ENCODE measurements around the gene PSMD2. TPM values are rescaled to one million over a fixed set of nuclear protein-coding genes. Genes with fewer than 3 reads are reported as not detected.

Gene PSMD2
- total RNA-seq, 1 experiment from 2014 or later = 285 TPM

DNA sequence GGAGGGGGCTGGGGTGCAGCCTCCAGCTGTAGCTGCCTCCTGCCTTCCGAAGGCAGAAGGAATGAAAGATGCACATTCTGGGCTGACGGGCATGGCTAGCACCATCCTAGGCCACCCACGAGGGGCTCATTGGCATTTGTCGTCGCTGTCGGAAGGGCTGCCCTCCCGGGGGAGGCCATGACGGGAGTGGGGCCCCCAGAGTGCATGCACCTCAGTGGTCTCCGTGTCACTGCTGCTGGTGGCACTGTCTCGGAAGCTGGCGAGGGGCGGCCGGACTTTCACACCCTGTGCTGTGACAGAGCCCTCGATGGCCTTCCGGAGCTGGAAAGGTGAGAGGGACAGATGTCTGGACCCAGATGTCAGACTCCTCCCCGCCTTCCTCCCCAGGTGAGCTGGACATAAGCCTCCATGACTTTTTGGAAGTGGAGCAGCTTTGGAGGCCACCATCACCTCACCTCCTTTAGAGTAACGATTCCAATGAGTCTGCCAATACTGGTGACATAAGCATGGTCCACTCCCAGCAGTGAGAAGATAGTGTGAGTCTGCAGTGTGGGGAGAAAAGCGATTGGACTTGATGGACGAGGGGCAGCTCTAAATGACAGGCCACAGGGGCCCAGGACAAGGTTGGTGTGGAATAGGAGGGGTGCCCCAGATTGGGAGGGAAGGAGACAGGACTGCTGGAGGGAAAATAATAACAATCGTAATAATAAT is 47.6 kb downstream of the PSMD2 start:
- H3K9me3 Mint-ChIP-seq (ENCODE audit: unreplicated experiment) = no peaks in the 10 kb centered on the region
- BruUV-seq (replicated peaks) = no TSS peak
- peaks cover 24% of the 10 kb centered on the region for H3K36me3 Mint-ChIP-seq (ENCODE audit: insufficient read depth, unreplicated experiment)
- H3K27ac Mint-ChIP-seq (ENCODE audit: unreplicated experiment) = no peak overlapping the region
- CTCF ChIA-PET = interaction anchor here (1.0 kb wide), 1 partner anchor 51 kb away, joined by 3 read pairs; no protein-coding TSS in a partner anchor
- no peaks in the 10 kb centered on the region for H3K4me1 ChIP-seq
- H3K4me3 Mint-ChIP-seq (ENCODE audit: unreplicated experiment) = no peak overlapping the region
- intact Hi-C loops (cut with micrococcal nuclease; ENCODE audit: unreplicated experiment) = no loop called here
- TF ChIP-seq, protein P1, sequence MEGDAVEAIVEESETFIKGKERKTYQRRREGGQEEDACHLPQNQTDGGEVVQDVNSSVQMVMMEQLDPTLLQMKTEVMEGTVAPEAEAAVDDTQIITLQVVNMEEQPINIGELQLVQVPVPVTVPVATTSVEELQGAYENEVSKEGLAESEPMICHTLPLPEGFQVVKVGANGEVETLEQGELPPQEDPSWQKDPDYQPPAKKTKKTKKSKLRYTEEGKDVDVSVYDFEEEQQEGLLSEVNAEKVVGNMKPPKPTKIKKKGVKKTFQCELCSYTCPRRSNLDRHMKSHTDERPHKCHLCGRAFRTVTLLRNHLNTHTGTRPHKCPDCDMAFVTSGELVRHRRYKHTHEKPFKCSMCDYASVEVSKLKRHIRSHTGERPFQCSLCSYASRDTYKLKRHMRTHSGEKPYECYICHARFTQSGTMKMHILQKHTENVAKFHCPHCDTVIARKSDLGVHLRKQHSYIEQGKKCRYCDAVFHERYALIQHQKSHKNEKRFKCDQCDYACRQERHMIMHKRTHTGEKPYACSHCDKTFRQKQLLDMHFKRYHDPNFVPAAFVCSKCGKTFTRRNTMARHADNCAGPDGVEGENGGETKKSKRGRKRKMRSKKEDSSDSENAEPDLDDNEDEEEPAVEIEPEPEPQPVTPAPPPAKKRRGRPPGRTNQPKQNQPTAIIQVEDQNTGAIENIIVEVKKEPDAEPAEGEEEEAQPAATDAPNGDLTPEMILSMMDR (IDR thresholded peaks at IDR 0.05; ENCODE audit: insufficient read depth in 1 of 2, low read depth in 1 of 2, low read length in 1 of 2, severe bottlenecking in 1 of 2, unreplicated experiment in 1 of 2) = no peak
- H3K27me3 ChIP-seq (replicated peaks; ENCODE audit: control insufficient read depth, insufficient read depth, low read length) = no peaks in the 10 kb centered on the region
- H3K4me1 Mint-ChIP-seq (ENCODE audit: low read depth, unreplicated experiment) = peaks cover 8% of the 10 kb centered on the region
- no peaks in the 10 kb centered on the region for H3K36me3 ChIP-seq (ENCODE audit: control insufficient read depth, insufficient read depth, low read length)
- POLR2A ChIA-PET = interaction anchor here (0.7 kb wide), 1 partner anchor 15 kb away, joined by 4 read pairs; no protein-coding TSS in a partner anchor
- no peak for DNase-seq
- no peaks in the 10 kb centered on the region for H3K9me3 ChIP-seq
- no peaks in the 10 kb centered on the region for H3K27me3 Mint-ChIP-seq (ENCODE audit: insufficient read depth, unreplicated experiment)
- no peak overlapping the region for H3K4me3 ChIP-seq (ENCODE audit: low read depth, low read length)

DNA sequence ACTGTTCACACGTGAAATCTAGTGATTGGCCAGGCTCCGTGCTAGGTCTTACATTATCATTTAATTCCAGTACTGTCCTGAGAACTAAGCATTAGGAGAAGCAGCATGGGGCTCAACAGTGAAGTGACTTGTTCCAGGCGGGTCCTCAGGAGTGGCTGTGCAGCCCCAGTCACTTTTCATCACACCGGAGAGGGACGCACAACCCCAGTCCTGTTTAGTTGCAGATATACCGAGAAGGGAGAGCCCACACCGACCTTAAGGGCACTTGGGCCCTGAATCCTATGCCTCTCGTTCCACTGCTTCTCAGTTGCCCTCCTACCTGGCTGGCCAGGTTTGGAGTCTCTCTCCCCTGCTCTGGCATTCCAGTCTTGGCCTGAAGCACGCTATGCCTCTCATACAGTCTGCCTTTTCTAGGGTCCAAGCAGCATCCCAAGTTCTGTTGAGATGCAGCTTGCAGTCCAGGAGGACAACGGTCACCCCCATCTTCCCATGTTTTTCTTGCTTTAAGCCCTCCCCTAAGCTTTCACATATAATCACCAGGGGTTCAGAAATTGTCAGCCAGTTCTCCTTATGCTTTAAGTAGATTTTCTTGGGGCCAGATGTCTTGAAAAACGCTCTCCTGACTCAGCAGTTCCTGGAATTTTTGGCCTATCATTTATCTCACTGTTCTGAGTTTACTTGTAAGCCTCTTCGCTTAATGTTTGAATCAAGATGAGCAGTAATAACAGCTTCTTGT is 48.4 kb downstream of the PSMD2 start:
- no peak for DNase-seq
- no peaks in the 10 kb centered on the region for H3K27me3 Mint-ChIP-seq (ENCODE audit: insufficient read depth, unreplicated experiment)
- H3K9me3 Mint-ChIP-seq (ENCODE audit: unreplicated experiment) = no peaks in the 10 kb centered on the region
- ChIA-PET POLR2A (no interaction called here), CTCF (no interaction called here)
- BruUV-seq (replicated peaks) = no TSS peak
- no peaks in the 10 kb centered on the region for H3K4me1 ChIP-seq
- H3K36me3 ChIP-seq (ENCODE audit: control insufficient read depth, insufficient read depth, low read length) = no peaks in the 10 kb centered on the region
- intact Hi-C loops (cut with micrococcal nuclease; ENCODE audit: unreplicated experiment) = no loop called here
- peaks cover 8% of the 10 kb centered on the region for H3K4me1 Mint-ChIP-seq (ENCODE audit: low read depth, unreplicated experiment)
- H3K27me3 ChIP-seq (replicated peaks; ENCODE audit: control insufficient read depth, insufficient read depth, low read length) = no peaks in the 10 kb centered on the region
- no peaks in the 10 kb centered on the region for H3K9me3 ChIP-seq
- no peak overlapping the region for H3K4me3 ChIP-seq (ENCODE audit: low read depth, low read length)
- TF ChIP-seq, protein P1 (IDR thresholded peaks at IDR 0.05; ENCODE audit: insufficient read depth in 1 of 2, low read depth in 1 of 2, low read length in 1 of 2, severe bottlenecking in 1 of 2, unreplicated experiment in 1 of 2) = no peak
- no peak overlapping the region for H3K4me3 Mint-ChIP-seq (ENCODE audit: unreplicated experiment)
- no peak overlapping the region for H3K27ac Mint-ChIP-seq (ENCODE audit: unreplicated experiment)
- H3K36me3 Mint-ChIP-seq (ENCODE audit: insufficient read depth, unreplicated experiment) = peaks cover 32% of the 10 kb centered on the region

DNA sequence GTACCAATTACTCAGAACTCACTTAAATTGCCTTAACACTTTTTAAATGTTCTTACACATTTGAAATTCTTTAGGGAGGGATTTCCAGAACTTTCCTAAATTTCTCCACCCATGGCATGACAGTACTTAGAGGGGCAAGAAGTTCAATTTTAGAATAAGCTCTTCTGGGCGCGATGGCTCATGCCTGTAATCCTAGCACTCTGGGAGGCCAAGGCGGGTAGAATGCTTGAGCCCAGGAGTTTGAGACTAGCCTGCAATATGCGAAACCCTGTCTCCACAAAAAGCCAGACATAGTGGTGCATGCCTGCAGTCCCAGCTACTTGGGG is 49.0 kb downstream of the PSMD2 start:
- H3K27me3 Mint-ChIP-seq (ENCODE audit: insufficient read depth, unreplicated experiment) = no peaks in the 10 kb centered on the region
- DNase-seq = no peak
- no peaks in the 10 kb centered on the region for H3K9me3 ChIP-seq
- H3K36me3 ChIP-seq (ENCODE audit: control insufficient read depth, insufficient read depth, low read length) = no peaks in the 10 kb centered on the region
- ChIA-PET POLR2A (no interaction called here), CTCF (no interaction called here)
- no TSS peak for BruUV-seq (replicated peaks)
- TF ChIP-seq, protein P1 (IDR thresholded peaks at IDR 0.05; ENCODE audit: insufficient read depth in 1 of 2, low read depth in 1 of 2, low read length in 1 of 2, severe bottlenecking in 1 of 2, unreplicated experiment in 1 of 2) = no peak
- H3K36me3 Mint-ChIP-seq (ENCODE audit: insufficient read depth, unreplicated experiment) = peaks cover 35% of the 10 kb centered on the region
- no peaks in the 10 kb centered on the region for H3K9me3 Mint-ChIP-seq (ENCODE audit: unreplicated experiment)
- intact Hi-C loops (cut with micrococcal nuclease; ENCODE audit: unreplicated experiment) = no loop called here
- no peak overlapping the region for H3K27ac Mint-ChIP-seq (ENCODE audit: unreplicated experiment)
- no peaks in the 10 kb centered on the region for H3K27me3 ChIP-seq (replicated peaks; ENCODE audit: control insufficient read depth, insufficient read depth, low read length)
- no peaks in the 10 kb centered on the region for H3K4me1 ChIP-seq
- H3K4me1 Mint-ChIP-seq (ENCODE audit: low read depth, unreplicated experiment) = peaks cover 8% of the 10 kb centered on the region
- no peak overlapping the region for H3K4me3 ChIP-seq (ENCODE audit: low read depth, low read length)
- no peak overlapping the region for H3K4me3 Mint-ChIP-seq (ENCODE audit: unreplicated experiment)
